AG10803 (cell line): ENCODE data around the gene TAF7L.
A peak's percentile ranks its signal among the peaks of the same experiment; 100 is the strongest.

Experiments
- DNase-seq: peaks from one replicate; pipeline ENCODE4 v3.0.0; 2010; ENCODE audit warnings: low read depth
- H3K4me3 ChIP-seq: 2 replicates; pipeline ENCODE4 v1.5.1; 2011; ENCODE audit warnings: mild to moderate bottlenecking, low read length, control low read depth
- CTCF ChIP-seq: conservative IDR thresholded peaks from 2 replicates; pipeline ENCODE4 v1.5.1; 2011; ENCODE audit warnings: mild to moderate bottlenecking, low read length, control low read depth, inconsistent platforms

The TAF7L gene

GRCh38 chrX:101265869-101266428 is 25.2 kb downstream of the TAF7L start:
- peak; percentile 57 for DNase-seq
- H3K4me3 ChIP-seq, result no peak overlapping the region

GRCh38 chrX:101263766-101264165 is 27.4 kb downstream of the TAF7L start:
- TF ChIP-seq CTCF, result no peak
- peak; percentile 35 for DNase-seq
- no peak overlapping the region for H3K4me3 ChIP-seq

More at GRCh38 chrX:101265869-101266428, 25.2 kb downstream of the TAF7L start:
- TF ChIP-seq CTCF, result no peak

GRCh38 chrX:101262590-101262989 is 28.5 kb downstream of the TAF7L start:
- no peak for TF ChIP-seq CTCF
- DNase-seq, result no peak
- no peak overlapping the region for H3K4me3 ChIP-seq

GRCh38 chrX:101260435-101260834 is 30.7 kb downstream of the TAF7L start:
- peak; percentile 26 for TF ChIP-seq CTCF
- peak; percentile 0 for DNase-seq

GRCh38 chrX:101258259-101258581 is 32.9 kb downstream of the TAF7L start:
- TF ChIP-seq CTCF, result no peak
- no peak overlapping the region for H3K4me3 ChIP-seq
- DNase-seq, result no peak

More at GRCh38 chrX:101260435-101260834, 30.7 kb downstream of the TAF7L start:
- no peak overlapping the region for H3K4me3 ChIP-seq

- H3K4me3 ChIP-seq, result no peak overlapping the region
- peak; percentile 7 for DNase-seq
- no peak for TF ChIP-seq CTCF
Observed at GRCh38 chrX:101257448-101258258, 33.5 kb downstream of the TAF7L start.

GRCh38 chrX:101252634-101253033 is 38.5 kb downstream of the TAF7L start:
- DNase-seq, result peak; percentile 38
- no peak for TF ChIP-seq CTCF
- H3K4me3 ChIP-seq, result no peak overlapping the region
